Lower leg skin (tissue), 4 donors: ENCODE data around the gene SLC35F6. TPM values are rescaled to one million over a fixed set of nuclear protein-coding genes. Genes with fewer than 3 reads are reported as not detected.

ENCODE experiments used
- DNase-seq, 2 donors: peaks; one replicate each; pipeline ENCODE4 v3.0.0-alpha.2; 2019; ENCODE audit warnings: low spot score in 2 of 2
- H3K4me3 ChIP-seq: fragments of 200-600 bp; sonication (generic); 2 replicates; pipeline ENCODE4 v1.5.1; 2017; ENCODE audit warnings: mild to moderate bottlenecking, low read depth; ENCODE audit not compliant: poor library complexity, severe bottlenecking
- CTCF ChIP-seq, 3 donors: fragments of 450-650 bp; IDR thresholded peaks; one replicate each; pipeline ENCODE4 v1.5.1; 2016; ENCODE audit warnings: antibody characterized with exemption in 3 of 3, mild to moderate bottlenecking in 3 of 3, moderate library complexity in 2 of 3
- POLR2A ChIP-seq, 2 donors: fragments of 450-650 bp; IDR thresholded peaks; one replicate each; pipeline ENCODE4 v1.6.1; 2016 to 2017; ENCODE audit warnings: antibody characterized with exemption in 2 of 2, mild to moderate bottlenecking in 1 of 2, moderate library complexity in 1 of 2
- WGBS, 2 donors: methylation state at CpG; one replicate each; pipeline ENCODE4 v1.1.5; 2018; 5-methylcytosine and 5-hydroxymethylcytosine counted together
- intact Hi-C: fragments of 100-400 bp; cut with DNase I; formaldehyde crosslinking; loops from one replicate; pipeline ENCODE4 v1.15.0; 2023; ENCODE audit warnings: low total_unique reads
- total RNA-seq, 4 donors: library from RNA; depleted of rRNA; stranded (reverse); fragments of >200 nt; gene quantifications; one replicate each; pipeline ENCODE4 v1.1.0, GENCODE V29; 2016

SLC35F6 gene
- total RNA-seq, 4 donors from 2014 or later, result 51.0 to 96.7 (median 87.4) TPM

- no peak for DNase-seq
- intact Hi-C loops, result no loop called here
- H3K4me3 ChIP-seq, result no peak overlapping the region
- WGBS, 2 donors, result 98 to 99% methylated on average over 7 of the region's 7 CpGs
- TF ChIP-seq CTCF (IDR thresholded peaks at IDR 0.05) (no peak), POLR2A (IDR thresholded peaks at IDR 0.05) (no peak)
Measured at GRCh38 chr2:26801796-26802195, 37.7 kb downstream of the SLC35F6 start.

GRCh38 chr2:26805241-26805676, 41.2 kb downstream of the SLC35F6 start:
- 72 to 82% methylated on average over 5 of the region's 5 CpGs for WGBS, 2 donors
- no peak overlapping the region for H3K4me3 ChIP-seq
- TF ChIP-seq POLR2A (IDR thresholded peaks at IDR 0.05), result no peak
- no peak for TF ChIP-seq CTCF (IDR thresholded peaks at IDR 0.05)
- intact Hi-C loops, result no loop called here
- no peak for DNase-seq

DNA sequence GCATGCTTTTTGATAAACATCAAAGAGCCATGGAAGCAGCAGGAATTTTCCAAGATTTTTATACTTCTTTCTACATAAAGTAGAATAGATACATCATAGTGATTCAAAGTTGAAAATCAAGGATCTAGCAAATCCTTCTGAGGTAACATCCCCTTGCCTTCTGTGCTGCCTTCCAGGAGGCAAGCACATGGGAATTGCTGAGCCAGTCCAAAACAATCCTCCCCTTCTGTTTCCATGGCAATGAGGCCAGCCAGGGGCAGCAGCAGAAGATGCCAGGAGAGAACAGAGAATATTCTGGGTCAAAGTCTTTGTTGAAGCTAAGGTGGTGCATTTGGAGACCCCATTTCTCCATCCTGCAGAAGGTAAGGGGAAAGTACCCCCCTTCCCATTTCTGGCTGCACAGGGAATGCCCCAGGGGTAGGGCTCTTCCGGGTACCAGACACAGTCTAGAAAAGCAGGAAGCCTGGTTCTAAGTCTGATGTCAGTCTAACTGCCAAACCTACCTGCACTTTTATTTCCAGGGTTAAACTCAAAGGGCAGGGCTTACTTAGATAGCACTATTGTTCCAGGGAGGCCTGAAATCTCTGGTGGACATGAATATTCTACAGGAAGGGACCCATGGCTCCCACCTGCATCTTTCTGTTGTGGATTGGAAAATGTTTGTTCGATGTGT, 43.8 kb downstream of the SLC35F6 start:
- intact Hi-C loops, result no loop called here
- TF ChIP-seq CTCF (IDR thresholded peaks at IDR 0.05) (no peak), POLR2A (IDR thresholded peaks at IDR 0.05) (no peak)
- 50 to 55% methylated on average over 2 of the region's 2 CpGs for WGBS, 2 donors
- H3K4me3 ChIP-seq, result no peak overlapping the region
- DNase-seq, result no peak

GRCh38 chr2:26809211-26809610, 45.1 kb downstream of the SLC35F6 start:
- TF ChIP-seq POLR2A (IDR thresholded peaks at IDR 0.05) (no peak), CTCF (IDR thresholded peaks at IDR 0.05) (no peak)
- 85 to 93% methylated on average over 3 of the region's 3 CpGs for WGBS, 2 donors
- no peak overlapping the region for H3K4me3 ChIP-seq
- intact Hi-C loops, result no loop called here
- no peak for DNase-seq

DNA sequence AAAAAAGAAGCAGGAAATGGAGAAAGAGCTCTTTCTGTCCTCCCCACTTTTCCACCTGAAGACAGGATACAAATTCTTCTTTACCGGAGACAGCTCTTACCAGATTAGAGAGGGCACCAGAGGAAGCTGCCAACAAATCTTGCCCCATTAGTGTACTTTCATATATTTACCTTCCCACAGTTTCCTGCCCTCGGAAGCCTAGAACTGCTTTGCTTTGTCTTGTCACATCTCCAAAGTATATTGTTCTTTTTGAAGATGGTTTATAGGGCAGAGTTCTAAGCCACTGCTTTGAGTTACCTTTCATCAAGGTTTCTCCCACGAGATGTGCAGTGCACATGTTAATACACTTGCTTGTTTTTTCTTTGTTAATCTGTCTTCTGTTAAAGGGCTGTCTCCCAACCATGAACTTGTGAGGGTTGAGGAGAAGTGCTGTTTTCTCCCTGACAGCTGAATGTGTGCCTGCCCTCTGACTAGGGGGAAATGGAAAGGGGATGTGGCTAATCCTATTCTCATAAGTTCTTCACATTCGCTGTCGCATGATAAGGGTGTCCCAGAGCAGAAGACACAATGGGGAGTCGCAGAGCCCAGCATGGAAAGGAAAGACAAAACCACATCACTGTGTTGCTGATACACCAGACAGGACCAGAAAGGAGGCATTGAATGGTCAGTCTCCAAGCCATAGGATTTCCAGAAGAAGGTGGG, 45.9 kb downstream of the SLC35F6 start:
- DNase-seq, result no peak
- TF ChIP-seq CTCF (IDR thresholded peaks at IDR 0.05), result no peak
- intact Hi-C loops, result no loop called here
- H3K4me3 ChIP-seq, result no peak overlapping the region
- WGBS, 2 donors, result 51 to 62% methylated on average over 6 of the region's 6 CpGs
